GM12878 (cell line): ENCODE data around the gene LNX2. TPM values are rescaled to one million over a fixed set of nuclear protein-coding genes. Genes with fewer than 3 reads are reported as not detected.

Source experiments
- ATAC-seq: fragments of 200-7000 bp; cut with Tn5 transposase; 3 replicates; pipeline ENCODE4 v1.9.1; 2020; ENCODE audit warnings: mild to moderate bottlenecking, moderate library complexity
- BruUV-seq: library from RNA; stranded (reverse); fragments of 400-500 nt; replicated peaks from 2 replicates; lab custom pipeline; 2021; lab: Mats Ljungman, UMichigan
- CTCF ChIA-PET: fragments of 300-600 bp; sonication (Branson Sonifier 250); formaldehyde crosslinking; extraction: SDS; loops from one replicate; lab custom pipeline; 2021; ENCODE audit warnings: inconsistent platforms; lab: Yijun Ruan, JAX
- POLR2A ChIA-PET: fragments of 350-600 bp; formaldehyde crosslinking; extraction: SDS; loops from one replicate; lab custom pipeline; 2021; ENCODE audit warnings: inconsistent platforms; lab: Charles Lee
- RAD21 ChIA-PET: fragments of 300-600 bp; sonication (Branson Sonifier 250); formaldehyde crosslinking; loops from one replicate; lab custom pipeline; 2023; ENCODE audit warnings: antibody characterized with exemption; ENCODE audit not compliant: unreplicated experiment; lab: Charles Lee
- SMC1A ChIA-PET: fragments of 300-600 bp; sonication (Branson Sonifier 250); formaldehyde crosslinking; loops from one replicate; lab custom pipeline; 2023; ENCODE audit not compliant: unreplicated experiment, uncharacterized antibody; lab: Charles Lee
- DNase-seq: peaks from one replicate; pipeline ENCODE4 v3.0.0-alpha.2; 2011; ENCODE audit warnings: low read depth, low spot score
- FAIRE-seq: peaks from 3 replicates; lab custom pipeline; 2011; peaks lifted over from hg19 to GRCh38; lab: Jason Lieb, UNC
- H2AFZ ChIP-seq: 2 replicates; pipeline ENCODE4 v1.6.0; 2011; ENCODE audit warnings: low read depth, low read length, control low read depth; ENCODE audit not compliant: control insufficient read depth
- H3K27ac ChIP-seq: 2 replicates; pipeline ENCODE4 v1.5.1; 2011; ENCODE audit warnings: control low read depth; ENCODE audit not compliant: control insufficient read depth, insufficient read depth
- H3K27me3 ChIP-seq, 2 experiments: replicated peaks in 1 of 2; 2 replicates each; pipeline versions ENCODE4 v1.6.0 to v1.6.1; 2011; ENCODE audit warnings: low read length in 1 of 2; ENCODE audit not compliant: control insufficient read depth in 2 of 2, insufficient read depth in 2 of 2
- H3K36me3 ChIP-seq, 2 experiments: 2 replicates each; pipeline ENCODE4 v1.5.1; 2011; ENCODE audit warnings: low read length in 1 of 2; ENCODE audit not compliant: control insufficient read depth in 2 of 2, insufficient read depth in 2 of 2
- H3K4me1 ChIP-seq: 2 replicates; pipeline ENCODE4 v1.6.1; 2011; ENCODE audit warnings: mild to moderate bottlenecking, low read length, moderate library complexity, mixed read lengths; ENCODE audit not compliant: control insufficient read depth, insufficient read depth
- H3K4me2 ChIP-seq: 2 replicates; pipeline ENCODE4 v1.6.0; 2011; ENCODE audit warnings: control low read depth; ENCODE audit not compliant: control insufficient read depth, insufficient read depth
- H3K4me3 ChIP-seq: fragments of 200-600 bp; sonication (generic); 2 replicates; pipeline ENCODE4 v1.5.1; 2016
- H3K79me2 ChIP-seq: 2 replicates; pipeline ENCODE4 v1.6.0; 2011; ENCODE audit warnings: low read length; ENCODE audit not compliant: control insufficient read depth, insufficient read depth
- H3K9ac ChIP-seq: 2 replicates; pipeline ENCODE4 v1.8.0; 2011; ENCODE audit warnings: low read length, control low read depth, mixed read lengths; ENCODE audit not compliant: control insufficient read depth, insufficient read depth
- H3K9me3 ChIP-seq: replicated peaks from 3 replicates; pipeline ENCODE4 v1.5.1; 2011; ENCODE audit warnings: mild to moderate bottlenecking, low read length; ENCODE audit not compliant: control insufficient read depth, insufficient read depth
- H4K20me1 ChIP-seq: 2 replicates; pipeline ENCODE4 v1.6.0; 2011; ENCODE audit not compliant: control insufficient read depth, insufficient read depth
- ASH2L ChIP-seq: fragments of 300-600, 200-600 bp; sonication (generic); IDR thresholded peaks from 2 replicates; pipeline ENCODE4 v1.6.1; 2017; ENCODE audit warnings: low read depth, mild to moderate bottlenecking, borderline replicate concordance
- BMI1 ChIP-seq: fragments of 450-650 bp; IDR thresholded peaks from 2 replicates; pipeline ENCODE4 v1.6.1; 2016; ENCODE audit warnings: mild to moderate bottlenecking, moderate library complexity, borderline replicate concordance
- BRCA1 ChIP-seq: IDR thresholded peaks from 2 replicates; pipeline ENCODE4 v1.6.1; 2011; ENCODE audit warnings: low read depth, low read length, improper control_type of control experiment
- CREB1 ChIP-seq: IDR thresholded peaks from 2 replicates; pipeline ENCODE4 v1.6.1; 2012; ENCODE audit warnings: low read depth, mild to moderate bottlenecking, inconsistent platforms
- CUX1 ChIP-seq: IDR thresholded peaks from 2 replicates; pipeline ENCODE4 v1.6.1; 2012; ENCODE audit warnings: improper control_type of control experiment, low read depth, low read length; ENCODE audit not compliant: insufficient replicate concordance
- DPF2 ChIP-seq: fragments of 450-650 bp; IDR thresholded peaks from 2 replicates; pipeline ENCODE4 v1.6.1; 2017; ENCODE audit warnings: mild to moderate bottlenecking
- GATAD2B ChIP-seq: fragments of 450-650 bp; conservative IDR thresholded peaks from 2 replicates; pipeline ENCODE4 v1.6.1; 2017; ENCODE audit warnings: low read depth, mild to moderate bottlenecking, moderate library complexity
- HSF1 ChIP-seq: fragments of 150-350 bp; IDR thresholded peaks from 2 replicates; pipeline ENCODE4 v1.6.1; 2014; ENCODE audit warnings: mild to moderate bottlenecking, low read depth, low read length
- NR2C1 ChIP-seq: fragments of 450-650 bp; IDR thresholded peaks from 2 replicates; pipeline ENCODE4 v1.6.1; 2017; ENCODE audit warnings: antibody characterized with exemption, mild to moderate bottlenecking, moderate library complexity
- POU2F2 ChIP-seq: IDR thresholded peaks from 3 replicates; pipeline ENCODE4 v1.6.1; 2011; ENCODE audit warnings: low read depth, mild to moderate bottlenecking, low read length, borderline replicate concordance
- RAD51 ChIP-seq: fragments of 450-650 bp; IDR thresholded peaks from 2 replicates; pipeline ENCODE4 v1.6.1; 2016; ENCODE audit warnings: moderate library complexity, mild to moderate bottlenecking, inconsistent platforms
- TAF1 ChIP-seq: IDR thresholded peaks from 2 replicates; pipeline ENCODE4 v1.6.1; 2011; ENCODE audit warnings: mild to moderate bottlenecking, low read depth, low read length, borderline replicate concordance
- TBL1XR1 ChIP-seq: IDR thresholded peaks from 2 replicates; pipeline ENCODE4 v1.6.1; 2012; ENCODE audit warnings: low read depth, low read length, improper control_type of control experiment
- TCF12 ChIP-seq: IDR thresholded peaks from 2 replicates; pipeline ENCODE4 v1.6.1; 2011; ENCODE audit warnings: low read depth, mild to moderate bottlenecking, low read length
- ZNF384 ChIP-seq: IDR thresholded peaks from 2 replicates; pipeline ENCODE4 v1.6.1; 2012; ENCODE audit warnings: low read depth, mild to moderate bottlenecking, low read length, improper control_type of control experiment, borderline replicate concordance
- WGBS: methylation state at CpG from one replicate; pipeline ENCODE4 v1.1.6; 2016; ENCODE audit warnings: low lambda C conversion rate; ENCODE audit not compliant: insufficient replicate concordance, insufficient coverage; ENCODE audit errors: missing lambda C conversion rate; 5-methylcytosine and 5-hydroxymethylcytosine counted together
- in situ Hi-C: fragments of 300-500 bp; cut with MboI; formaldehyde crosslinking; loops from 9 replicates; pipeline ENCODE4 v1.14.3; 2018; ENCODE audit warnings: mixed read lengths
- intact Hi-C: fragments of 100-400 bp; cut with micrococcal nuclease; formaldehyde crosslinking; loops from one replicate; pipeline ENCODE4 v1.14.2; 2022; ENCODE audit not compliant: unreplicated experiment
- polyA plus RNA-seq, 11 experiments: library from polyadenylated mRNA; depleted of rRNA in 4 of 11; unstranded in 6 of 11; stranded (reverse) in 5 of 11; fragments of >200 nt; fragmentation: Nextera tagmentation in 4 of 11; fragmentation: Illumina TruSeq in 1 of 11; extraction: Ambion mirVana in 4 of 11; extraction: Trizol in 1 of 11; gene quantifications; 1 replicate in 1 of 11; 2 replicates in 10 of 11; pipeline versions ENCODE4 v1.2.1 to v1.2.3, GENCODE V29; 2011 to 2016; ENCODE audit warnings: inconsistent platforms in 2 of 11, missing spikeins in 2 of 11, low read depth in 1 of 11
- total RNA-seq, 4 experiments: library from RNA; depleted of rRNA in 3 of 4; stranded (reverse); fragments of >200 nt in 3 of 4; fragmentation: Illumina TruSeq in 1 of 4; extraction: Trizol in 1 of 4; gene quantifications; 2 replicates each; pipeline versions ENCODE4 v1.2.1 to v1.2.3, GENCODE V29; 2013 to 2021

Gene LNX2
- total and polyA plus RNA-seq, 10 of the 15 experiments (the other 5 are each of a cell fraction or from before 2014, with no cell fraction given), result 1.3 to 7.7 (median 4.4) TPM

- TF ChIP-seq HSF1 (no peak), DPF2 (no peak), POU2F2 (no peak)
- TF ChIP-seq, all 136 proteins: peak for 0
These were observed 19.6 kb downstream of the LNX2 start (continued) for GRCh38 chr13:27600711-27601110.

- no peak overlapping the region for H2AFZ ChIP-seq
- no peak overlapping the region for H3K9ac ChIP-seq
- H3K27ac ChIP-seq, result no peak overlapping the region
- H4K20me1 ChIP-seq, result no peaks in the 10 kb centered on the region
- 87% methylated on average over 5 of the region's 5 CpGs for WGBS
- H3K27me3 ChIP-seq, result no peaks in the 10 kb centered on the region
- in situ Hi-C loops (no loop called here), intact Hi-C loops (no loop called here)
- DNase-seq, result no peak
- H3K4me2 ChIP-seq, result no peak overlapping the region
- no peaks in the 10 kb centered on the region for H3K36me3 ChIP-seq
- BruUV-seq, result no TSS peak
- TF ChIP-seq TAF1 (no peak), TBL1XR1 (no peak), NR2C1 (no peak), ASH2L (no peak), RAD51 (no peak), BMI1 (no peak), BRCA1 (no peak), CREB1 (no peak), ZNF384 (no peak), GATAD2B (no peak), TCF12 (no peak), CUX1 (no peak)
- no peaks in the 10 kb centered on the region; the same call in 1 of the 2 replicates for H3K79me2 ChIP-seq
- RAD21 ChIA-PET, result no interaction called here
- POLR2A ChIA-PET, result interaction anchor here (1.0 kb wide), 1 partner anchor 20 kb away, joined by 4 read pairs; the partner anchor contains the start of gene LNX2
- SMC1A ChIA-PET, result no interaction called here
- H3K4me1 ChIP-seq, result peaks cover 10% of the 10 kb centered on the region; the same call in 1 of the 2 replicates
- H3K4me3 ChIP-seq, result no peak overlapping the region
- H3K9me3 ChIP-seq, result no peaks in the 10 kb centered on the region
- no peak for ATAC-seq
- CTCF ChIA-PET, result interaction anchor here (1.1 kb wide), 1 partner anchor 15 kb away, joined by 4 read pairs; no protein-coding TSS in a partner anchor
- no peak for FAIRE-seq
These were observed 20.3 kb downstream of the LNX2 start for GRCh38 chr13:27599845-27600553.
